Epithelial cell of proximal tubule (primary cell): ENCODE measurements around the gene PRM3. TPM values are rescaled to one million over a fixed set of nuclear protein-coding genes. Genes with fewer than 3 reads are reported as not detected.

Experiments used
- DNase-seq: peaks from one replicate; pipeline ENCODE4 v3.0.0-alpha.2; 2011; ENCODE audit warnings: low read depth
- H3K4me3 ChIP-seq: 2 replicates; pipeline ENCODE4 v1.5.1; 2011; ENCODE audit warnings: low read depth, mild to moderate bottlenecking, low read length
- total RNA-seq: library from RNA; depleted of rRNA; stranded (reverse); fragments of >200 nt; gene quantifications from 2 replicates; pipeline ENCODE4 v1.2.3, GENCODE V29; 2015
- TF ChIP-seq, protein P1 (sequence below): conservative IDR thresholded peaks from 2 replicates; pipeline ENCODE4 v1.5.1; 2012; ENCODE audit warnings: low read depth, mild to moderate bottlenecking, low read length

Gene PRM3
- total RNA-seq, 1 donor from 2014 or later, result not detected

GRCh38 chr16:11251525-11252481, 21.6 kb downstream of the PRM3 start:
- H3K4me3 ChIP-seq, result no peak overlapping the region
- TF ChIP-seq, protein P1, sequence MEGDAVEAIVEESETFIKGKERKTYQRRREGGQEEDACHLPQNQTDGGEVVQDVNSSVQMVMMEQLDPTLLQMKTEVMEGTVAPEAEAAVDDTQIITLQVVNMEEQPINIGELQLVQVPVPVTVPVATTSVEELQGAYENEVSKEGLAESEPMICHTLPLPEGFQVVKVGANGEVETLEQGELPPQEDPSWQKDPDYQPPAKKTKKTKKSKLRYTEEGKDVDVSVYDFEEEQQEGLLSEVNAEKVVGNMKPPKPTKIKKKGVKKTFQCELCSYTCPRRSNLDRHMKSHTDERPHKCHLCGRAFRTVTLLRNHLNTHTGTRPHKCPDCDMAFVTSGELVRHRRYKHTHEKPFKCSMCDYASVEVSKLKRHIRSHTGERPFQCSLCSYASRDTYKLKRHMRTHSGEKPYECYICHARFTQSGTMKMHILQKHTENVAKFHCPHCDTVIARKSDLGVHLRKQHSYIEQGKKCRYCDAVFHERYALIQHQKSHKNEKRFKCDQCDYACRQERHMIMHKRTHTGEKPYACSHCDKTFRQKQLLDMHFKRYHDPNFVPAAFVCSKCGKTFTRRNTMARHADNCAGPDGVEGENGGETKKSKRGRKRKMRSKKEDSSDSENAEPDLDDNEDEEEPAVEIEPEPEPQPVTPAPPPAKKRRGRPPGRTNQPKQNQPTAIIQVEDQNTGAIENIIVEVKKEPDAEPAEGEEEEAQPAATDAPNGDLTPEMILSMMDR, result no peak
- DNase-seq, result no peak

- no peak overlapping the region for H3K4me3 ChIP-seq
- TF ChIP-seq, protein P1, result no peak
- DNase-seq, result no peak
These were observed 22.5 kb downstream of the PRM3 start for GRCh38 chr16:11250786-11251524.

- no peak for DNase-seq
These were observed 23.2 kb downstream of the PRM3 start for GRCh38 chr16:11250091-11250785.

GRCh38 chr16:11249233-11250061, 24.0 kb downstream of the PRM3 start:
- no peak for DNase-seq
- TF ChIP-seq, protein P1, result no peak
- no peak overlapping the region for H3K4me3 ChIP-seq

More at GRCh38 chr16:11250091-11250785, 23.2 kb downstream of the PRM3 start:
- TF ChIP-seq, protein P1, result no peak
- H3K4me3 ChIP-seq, result no peak overlapping the region

- no peak overlapping the region for H3K4me3 ChIP-seq
- TF ChIP-seq, protein P1, result no peak
- no peak for DNase-seq
These were observed 25.3 kb downstream of the PRM3 start for GRCh38 chr16:11248133-11248532.

GRCh38 chr16:11245988-11246387, 27.4 kb downstream of the PRM3 start:
- TF ChIP-seq, protein P1, result no peak

More at GRCh38 chr16:11245988-11246387, 27.4 kb downstream of the PRM3 start:
- no peak for DNase-seq
- no peak overlapping the region for H3K4me3 ChIP-seq
